IMR-90 (cell line): ENCODE measurements around the gene PKIG. TPM values are rescaled to one million over a fixed set of nuclear protein-coding genes. Genes with fewer than 3 reads are reported as not detected.

Experiments used
- ATAC-seq: fragments of 200-7000 bp; cut with Tn5 transposase; 2 replicates; pipeline ENCODE4 v1.9.1; 2020; ENCODE audit warnings: low read depth, mild to moderate bottlenecking, moderate library complexity
- BruUV-seq: library from RNA; stranded (reverse); fragments of 400-500 nt; replicated peaks from 2 replicates; lab custom pipeline; 2021; lab: Mats Ljungman, UMichigan
- CTCF ChIA-PET: fragments of 300-600 bp; formaldehyde crosslinking; extraction: SDS; loops from one replicate; lab custom pipeline; 2021; ENCODE audit warnings: antibody characterized with exemption; lab: Yijun Ruan, JAX
- POLR2A ChIA-PET: fragments of 300-600 bp; sonication (Branson Sonifier 250); formaldehyde crosslinking; loops from one replicate; lab custom pipeline; 2022; ENCODE audit warnings: antibody characterized with exemption; ENCODE audit not compliant: unreplicated experiment; lab: Charles Lee
- DNase-seq: peaks from one replicate; pipeline ENCODE4 v3.0.0; 2013
- H2AFZ ChIP-seq: replicated peaks from 2 replicates; pipeline ENCODE3; 2013; ENCODE audit warnings: low read length, mild to moderate bottlenecking; ENCODE audit not compliant: poor library complexity
- H2AK5ac ChIP-seq: 2 replicates; pipeline ENCODE4 v1.6.1; 2013; ENCODE audit warnings: low read depth, low read length, inconsistent platforms
- H2AK9ac ChIP-seq: replicated peaks from 2 replicates; pipeline ENCODE3; 2013; ENCODE audit warnings: mild to moderate bottlenecking, low read depth, low read length, moderate library complexity; ENCODE audit not compliant: poor library complexity
- H2BK120ac ChIP-seq: 2 replicates; pipeline ENCODE4 v1.6.1; 2013; ENCODE audit warnings: low read depth, low read length, inconsistent platforms
- H2BK15ac ChIP-seq: 3 replicates; pipeline ENCODE4 v1.6.1; 2013; ENCODE audit warnings: low read depth, low read length, inconsistent platforms
- H2BK20ac ChIP-seq: 2 replicates; pipeline ENCODE4 v1.6.1; 2013; ENCODE audit warnings: low read depth, mild to moderate bottlenecking, inconsistent platforms, low read length, moderate library complexity
- H2BK5ac ChIP-seq: 2 replicates; pipeline ENCODE4 v1.6.1; 2013; ENCODE audit warnings: mild to moderate bottlenecking, low read depth, low read length, inconsistent platforms; ENCODE audit not compliant: poor library complexity, severe bottlenecking
- H3K14ac ChIP-seq: replicated peaks from 2 replicates; pipeline ENCODE4 v1.6.1; 2013; ENCODE audit warnings: low read depth, low read length, inconsistent platforms
- H3K18ac ChIP-seq: 2 replicates; pipeline ENCODE4 v1.6.1; 2013; ENCODE audit warnings: low read depth, low read length, control low read depth
- H3K23ac ChIP-seq: 2 replicates; pipeline ENCODE4 v1.6.1; 2013; ENCODE audit warnings: low read depth, low read length, inconsistent platforms
- H3K27ac ChIP-seq: 2 replicates; pipeline ENCODE4 v1.5.1; 2013; ENCODE audit warnings: mild to moderate bottlenecking, control low read depth, low read length; ENCODE audit not compliant: insufficient read depth
- H3K27me3 ChIP-seq: 2 replicates; pipeline ENCODE4 v1.6.1; 2013; ENCODE audit warnings: low read length; ENCODE audit not compliant: control insufficient read depth, insufficient read depth
- H3K36me3 ChIP-seq: 2 replicates; pipeline ENCODE4 v1.6.1; 2013; ENCODE audit warnings: low read length, mixed read lengths; ENCODE audit not compliant: control insufficient read depth, insufficient read depth
- H3K4ac ChIP-seq: 2 replicates; pipeline ENCODE4 v1.6.1; 2013; ENCODE audit warnings: low read depth, low read length, inconsistent platforms
- H3K4me1 ChIP-seq: 2 replicates; pipeline ENCODE4 v1.6.1; 2013; ENCODE audit warnings: low read length, mixed read lengths; ENCODE audit not compliant: control insufficient read depth, insufficient read depth
- H3K4me2 ChIP-seq: 2 replicates; pipeline ENCODE4 v1.6.1; 2013; ENCODE audit warnings: low read depth, mild to moderate bottlenecking, control low read depth, low read length, moderate library complexity
- H3K4me3 ChIP-seq: 2 replicates; pipeline ENCODE4 v1.5.1; 2013; ENCODE audit warnings: low read depth, mild to moderate bottlenecking, control low read depth, low read length, moderate library complexity; ENCODE audit not compliant: insufficient read depth
- H3K56ac ChIP-seq: 2 replicates; pipeline ENCODE4 v1.6.1; 2013; ENCODE audit warnings: low read length, inconsistent platforms; ENCODE audit not compliant: insufficient read depth; ENCODE audit errors: extremely low read depth
- H3K79me1 ChIP-seq, 2 experiments: 2 replicates each; pipeline ENCODE4 v1.6.1; 2013; ENCODE audit warnings: low read length in 2 of 2, inconsistent platforms in 1 of 2, low read depth in 1 of 2
- H3K9ac ChIP-seq: 2 replicates; pipeline ENCODE4 v1.6.1; 2013; ENCODE audit warnings: low read depth, low read length, control low read depth
- H3K9me1 ChIP-seq: 2 replicates; pipeline ENCODE4 v1.6.1; 2013; ENCODE audit warnings: low read length, inconsistent platforms; ENCODE audit not compliant: insufficient read depth
- H3K9me3 ChIP-seq: 2 replicates; pipeline ENCODE4 v1.6.1; 2013; ENCODE audit warnings: low read length; ENCODE audit not compliant: control insufficient read depth, insufficient read depth
- H4K20me1 ChIP-seq: 2 replicates; pipeline ENCODE4 v1.6.1; 2013; ENCODE audit warnings: low read length, inconsistent platforms; ENCODE audit not compliant: insufficient read depth
- H4K5ac ChIP-seq: 2 replicates; pipeline ENCODE4 v1.6.1; 2013; ENCODE audit warnings: mild to moderate bottlenecking, low read depth, low read length, control low read depth
- H4K8ac ChIP-seq, 2 experiments: 2 replicates each; pipeline ENCODE4 v1.6.1; 2013; ENCODE audit warnings: low read depth in 2 of 2, low read length in 2 of 2, control low read depth in 1 of 2, inconsistent platforms in 1 of 2
- H4K91ac ChIP-seq: 2 replicates; pipeline ENCODE4 v1.6.1; 2013; ENCODE audit warnings: low read depth, low read length, inconsistent platforms; ENCODE audit not compliant: insufficient read depth
- ELK1 ChIP-seq: fragments of 150-350 bp; IDR thresholded peaks from 2 replicates; pipeline ENCODE4 v1.6.1; 2016; ENCODE audit warnings: low read depth, mild to moderate bottlenecking, low read length, moderate library complexity, borderline replicate concordance
- USF2 ChIP-seq: fragments of 150-350 bp; IDR thresholded peaks from 2 replicates; pipeline ENCODE4 v1.6.1; 2017; ENCODE audit warnings: mild to moderate bottlenecking, antibody characterized with exemption, low read length, low read depth
- WGBS, 2 experiments: methylation state at CpG; one replicate each; pipeline versions ENCODE4 v1.1.5 to v1.1.7; 2013; ENCODE audit warnings: missing lambda C conversion rate in 2 of 2; ENCODE audit not compliant: insufficient read length in 1 of 2; ENCODE audit errors: extremely low coverage in 2 of 2; 5-methylcytosine and 5-hydroxymethylcytosine counted together
- dilution Hi-C: fragments of 300-500 bp; cut with HindIII; formaldehyde crosslinking; loops from one replicate; pipeline ENCODE4 v1.14.3; 2018; ENCODE audit warnings: low sequenced_read_pairs; ENCODE audit not compliant: unreplicated experiment
- in situ Hi-C: fragments of 300-500 bp; cut with MboI; formaldehyde crosslinking; loops from 3 replicates; pipeline ENCODE4 v1.14.3; 2019; ENCODE audit warnings: low sequenced_read_pairs, inconsistent platforms, mixed read lengths
- intact Hi-C: fragments of 100-400 bp; cut with micrococcal nuclease; formaldehyde crosslinking; loops from 2 replicates; pipeline ENCODE4 v1.10.0; 2022
- polyA plus RNA-seq, 3 experiments: library from polyadenylated mRNA; depleted of rRNA; stranded (reverse); fragments of >200 nt; gene quantifications; 2 replicates each; pipeline ENCODE4 v1.2.3, GENCODE V29; 2012; ENCODE audit warnings: low replicate concordance in 1 of 3
- total RNA-seq: library from RNA; depleted of rRNA; stranded (reverse); fragments of >200 nt; gene quantifications from 2 replicates; pipeline ENCODE4 v1.2.3, GENCODE V29; 2012; rRNA removed

Gene PKIG
- total and polyA plus RNA-seq, 2 of the 4 experiments (the other 2 are of a cell fraction), result 78.3 to 89.6 TPM

GRCh38 chr20:44666066-44666465 lies 83.7 kb downstream of the PKIG start:
- Histone ChIP-seq H3K18ac (no peak overlapping the region), H3K27me3 (peaks cover 23% of the 10 kb centered on the region), H3K4me1 (no peaks in the 10 kb centered on the region), H4K91ac (no peak overlapping the region), H2AFZ (no peak overlapping the region), H3K56ac (no peak overlapping the region), H2AK5ac (no peak overlapping the region), H3K9me1 (no peaks in the 10 kb centered on the region), H2BK5ac (no peak overlapping the region), H2BK20ac (no peak overlapping the region), H3K4ac (no peak overlapping the region), H2BK15ac (no peak overlapping the region), H3K4me3 (no peak overlapping the region), H3K9ac (no peak overlapping the region), H3K79me1 (no peaks in the 10 kb centered on the region), H4K8ac (no peak overlapping the region), H3K14ac (no peak overlapping the region), H3K9me3 (no peaks in the 10 kb centered on the region), H4K20me1 (no peaks in the 10 kb centered on the region), H3K4me2 (no peak overlapping the region), H3K36me3 (no peaks in the 10 kb centered on the region), H3K27ac (no peak overlapping the region), H3K23ac (no peak overlapping the region), H2AK9ac (no peak overlapping the region), H4K5ac (no peak overlapping the region), H2BK120ac (no peak overlapping the region)
- in situ Hi-C loops (no loop called here), intact Hi-C loops (no loop called here), dilution Hi-C loops (no loop called here)
- ChIA-PET CTCF (interaction anchor here (1.0 kb wide), 1 partner anchor 17 kb away, joined by 3 read pairs; no protein-coding TSS in a partner anchor), POLR2A (no interaction called here)
- no peak for ATAC-seq
- no peak for TF ChIP-seq ELK1
- TF ChIP-seq USF2, result no peak
- BruUV-seq, result no TSS peak
- DNase-seq, result no peak
- no CpG with 5 or more reads among the region's 3 CpGs for WGBS, 2 experiments

Other genes starting within 250 kb of the PKIG start
- not detected in 2 replicates for gene R3HDML, start 245.5 kb upstream of the PKIG start, total RNA-seq
- gene R3HDML, start 245.5 kb upstream of the PKIG start, polyA plus RNA-seq (2012; rRNA removed), result not detected in 2 replicates
- not detected in 2 replicates for gene HNF4A, start 226.9 kb upstream of the PKIG start, total RNA-seq
- gene HNF4A, start 226.9 kb upstream of the PKIG start, polyA plus RNA-seq (2012; rRNA removed), result not detected in 2 replicates
- gene TTPAL, start 106.7 kb upstream of the PKIG start, total RNA-seq, result 8.2 and 11.9 TPM in 2 replicates
- gene TTPAL, start 106.7 kb upstream of the PKIG start, polyA plus RNA-seq (2012; rRNA removed), result 18.1 and 18.8 TPM in 2 replicates
- 88.3 and 101 TPM in 2 replicates for gene SERINC3, start 60.5 kb upstream of the PKIG start, total RNA-seq
- gene SERINC3, start 60.5 kb upstream of the PKIG start, polyA plus RNA-seq (2012; rRNA removed), result 132 TPM in 2 replicates
- gene ADA, start 69.1 kb downstream of the PKIG start, total RNA-seq, result 6.9 and 8.1 TPM in 2 replicates
- 11.0 and 11.6 TPM in 2 replicates for gene ADA, start 69.1 kb downstream of the PKIG start, polyA plus RNA-seq (2012; rRNA removed)
- gene CCN5, start 132.8 kb downstream of the PKIG start, total RNA-seq, result not detected in 2 replicates
- gene CCN5, start 132.8 kb downstream of the PKIG start, polyA plus RNA-seq (2012; rRNA removed), result not detected in 2 replicates
- gene KCNK15, start 163.3 kb downstream of the PKIG start, total RNA-seq, result not detected in 2 replicates
- not detected in 2 replicates for gene KCNK15, start 163.3 kb downstream of the PKIG start, polyA plus RNA-seq (2012; rRNA removed)
- gene RIMS4, start 228.0 kb downstream of the PKIG start, total RNA-seq, result not detected in 2 replicates
- gene RIMS4, start 228.0 kb downstream of the PKIG start, polyA plus RNA-seq (2012; rRNA removed), result not detected in 2 replicates